DOHH2 (cell line): ENCODE results near the gene SRPX.

Source experiments
- H3F3A ChIP-seq: fragments of 200-600 bp; sonication (generic), shearing (Covaris generic); 2 replicates; pipeline ENCODE4 v1.6.0; 2016; ENCODE audit warnings: antibody characterized with exemption, mild to moderate bottlenecking; ENCODE audit not compliant: control insufficient read depth, insufficient read depth
- H3K27ac ChIP-seq: fragments of 200-600 bp; sonication (generic); 2 replicates; pipeline ENCODE4 v1.5.1; 2014; ENCODE audit warnings: low read depth, mild to moderate bottlenecking, low read length, moderate library complexity
- H3K27me3 ChIP-seq: fragments of 200-600 bp; sonication (generic); 2 replicates; pipeline ENCODE4 v1.6.1; 2014; ENCODE audit warnings: mild to moderate bottlenecking, low read length, mixed read lengths; ENCODE audit not compliant: control insufficient read depth
- H3K36me3 ChIP-seq: fragments of 200-600 bp; sonication (generic); 2 replicates; pipeline ENCODE4 v1.6.1; 2014; ENCODE audit warnings: mild to moderate bottlenecking, low read length, moderate library complexity, mixed read lengths; ENCODE audit not compliant: control insufficient read depth
- H3K4me1 ChIP-seq: fragments of 200-600 bp; sonication (generic); 2 replicates; pipeline ENCODE4 v1.6.1; 2014; ENCODE audit warnings: mild to moderate bottlenecking, low read length, mixed read lengths; ENCODE audit not compliant: control insufficient read depth
- H3K4me2 ChIP-seq: fragments of 200-600 bp; sonication (generic); 2 replicates; pipeline ENCODE4 v1.6.0; 2014; ENCODE audit warnings: mild to moderate bottlenecking, low read length, moderate library complexity
- H3K4me3 ChIP-seq: fragments of 200-600 bp; sonication (generic); 2 replicates; pipeline ENCODE4 v1.5.1; 2014; ENCODE audit warnings: mild to moderate bottlenecking, low read length, mixed read lengths
- H3K79me2 ChIP-seq: fragments of 200-600 bp; sonication (generic); 2 replicates; pipeline ENCODE4 v1.6.1; 2014; ENCODE audit warnings: mild to moderate bottlenecking, low read length, mixed read lengths; ENCODE audit not compliant: control insufficient read depth
- H3K9me2 ChIP-seq: fragments of 200-600 bp; sonication (generic); replicated peaks from 2 replicates; pipeline ENCODE4 v1.6.1; 2014; ENCODE audit warnings: mild to moderate bottlenecking, low read length, mixed read lengths; ENCODE audit not compliant: control insufficient read depth
- H3K9me3 ChIP-seq: fragments of 200-600 bp; sonication (generic); 2 replicates; pipeline ENCODE4 v1.6.1; 2014; ENCODE audit warnings: antibody characterized with exemption, low read length, mixed read lengths; ENCODE audit not compliant: control insufficient read depth, insufficient read depth
- H4K20me1 ChIP-seq: fragments of 200-600 bp; sonication (generic); 2 replicates; pipeline ENCODE4 v1.6.0; 2014; ENCODE audit warnings: low read depth, mild to moderate bottlenecking, antibody characterized with exemption, low read length, moderate library complexity; ENCODE audit not compliant: control insufficient read depth, insufficient read depth
- EZH2phosphoT487 ChIP-seq: fragments of 200-600 bp; sonication (generic); IDR thresholded peaks from 2 replicates; pipeline ENCODE4 v1.6.1; 2017; ENCODE audit warnings: borderline replicate concordance, mild to moderate bottlenecking, antibody characterized with exemption, low read length, moderate library complexity, mixed read lengths
- TF ChIP-seq, protein P1 (sequence below): fragments of 200-600 bp; sonication (generic); IDR thresholded peaks from one replicate; pipeline ENCODE4 v1.5.1; 2014; ENCODE audit warnings: antibody characterized with exemption, mild to moderate bottlenecking, low read depth, low read length; ENCODE audit not compliant: poor library complexity, severe bottlenecking

SRPX gene

DNA sequence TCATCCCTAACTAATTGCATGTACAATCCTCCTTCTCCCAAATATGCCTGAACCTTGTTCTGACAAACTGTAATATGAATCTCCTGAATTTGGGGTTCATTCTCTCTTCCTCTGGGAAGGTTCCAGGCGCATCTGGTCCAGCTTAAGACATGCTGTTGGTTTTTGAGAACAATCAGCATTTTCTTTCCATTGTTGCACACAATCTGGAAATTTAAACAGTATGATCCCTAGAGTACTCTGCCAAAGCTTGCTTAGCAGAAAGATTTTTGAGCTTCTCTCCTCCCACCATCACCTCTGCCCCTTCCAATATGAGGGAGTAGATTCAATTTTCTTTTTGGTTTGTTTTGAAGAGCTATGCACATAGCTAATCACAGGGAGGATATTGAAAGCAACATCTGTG, 50.1 kb downstream of the SRPX start:
- no peaks in the 10 kb centered on the region for H3K9me2 ChIP-seq
- H4K20me1 ChIP-seq, result no peaks in the 10 kb centered on the region
- TF ChIP-seq, protein P1, sequence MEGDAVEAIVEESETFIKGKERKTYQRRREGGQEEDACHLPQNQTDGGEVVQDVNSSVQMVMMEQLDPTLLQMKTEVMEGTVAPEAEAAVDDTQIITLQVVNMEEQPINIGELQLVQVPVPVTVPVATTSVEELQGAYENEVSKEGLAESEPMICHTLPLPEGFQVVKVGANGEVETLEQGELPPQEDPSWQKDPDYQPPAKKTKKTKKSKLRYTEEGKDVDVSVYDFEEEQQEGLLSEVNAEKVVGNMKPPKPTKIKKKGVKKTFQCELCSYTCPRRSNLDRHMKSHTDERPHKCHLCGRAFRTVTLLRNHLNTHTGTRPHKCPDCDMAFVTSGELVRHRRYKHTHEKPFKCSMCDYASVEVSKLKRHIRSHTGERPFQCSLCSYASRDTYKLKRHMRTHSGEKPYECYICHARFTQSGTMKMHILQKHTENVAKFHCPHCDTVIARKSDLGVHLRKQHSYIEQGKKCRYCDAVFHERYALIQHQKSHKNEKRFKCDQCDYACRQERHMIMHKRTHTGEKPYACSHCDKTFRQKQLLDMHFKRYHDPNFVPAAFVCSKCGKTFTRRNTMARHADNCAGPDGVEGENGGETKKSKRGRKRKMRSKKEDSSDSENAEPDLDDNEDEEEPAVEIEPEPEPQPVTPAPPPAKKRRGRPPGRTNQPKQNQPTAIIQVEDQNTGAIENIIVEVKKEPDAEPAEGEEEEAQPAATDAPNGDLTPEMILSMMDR, result no peak
- H3K4me3 ChIP-seq, result no peak overlapping the region
- no peaks in the 10 kb centered on the region for H3K27me3 ChIP-seq
- no peak overlapping the region for H3K4me2 ChIP-seq
- no peaks in the 10 kb centered on the region for H3F3A ChIP-seq
- H3K36me3 ChIP-seq, result no peaks in the 10 kb centered on the region
- no peaks in the 10 kb centered on the region for H3K79me2 ChIP-seq
- no peak overlapping the region for H3K27ac ChIP-seq
- no peaks in the 10 kb centered on the region for H3K9me3 ChIP-seq
- no peaks in the 10 kb centered on the region for H3K4me1 ChIP-seq

DNA sequence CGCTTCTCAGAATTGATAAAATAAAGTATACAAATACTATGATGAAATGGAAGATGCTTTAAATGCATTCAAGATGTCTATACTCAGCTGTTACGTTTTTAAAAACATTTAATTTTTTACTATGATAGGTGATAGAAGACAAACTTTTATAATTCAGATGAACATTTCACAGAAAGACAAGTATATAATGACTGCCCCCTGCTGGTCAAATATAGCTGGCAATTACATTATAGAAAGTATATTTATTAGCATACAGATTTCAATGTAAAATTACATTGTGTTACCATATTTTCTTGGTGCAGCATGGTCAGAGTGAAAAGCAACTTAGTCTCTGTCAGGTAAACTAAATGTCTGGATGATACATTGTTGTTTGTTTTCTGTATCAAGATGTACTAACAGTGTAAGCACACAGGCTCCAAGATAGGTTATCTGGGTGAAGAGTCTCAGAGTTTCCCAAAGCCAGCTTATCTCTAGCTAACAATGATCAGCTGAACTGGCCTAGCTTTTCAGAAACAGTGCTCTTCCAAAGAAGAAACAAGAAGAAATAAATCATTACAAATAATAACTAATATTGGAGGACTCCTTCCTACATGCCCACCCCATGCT, 54.1 kb downstream of the SRPX start:
- peaks cover 3% of the 10 kb centered on the region; the same call in 1 of the 2 replicates for H3K27me3 ChIP-seq
- H3K36me3 ChIP-seq, result no peaks in the 10 kb centered on the region
- H3K4me3 ChIP-seq, result no peak overlapping the region
- no peak overlapping the region for H3K4me2 ChIP-seq
- no peaks in the 10 kb centered on the region for H3F3A ChIP-seq
- H4K20me1 ChIP-seq, result no peaks in the 10 kb centered on the region
- no peaks in the 10 kb centered on the region for H3K9me2 ChIP-seq
- no peaks in the 10 kb centered on the region for H3K4me1 ChIP-seq
- TF ChIP-seq, protein P1, result peak; percentile 54
- no peak for TF ChIP-seq EZH2phosphoT487
- no peaks in the 10 kb centered on the region for H3K79me2 ChIP-seq
- no peak overlapping the region for H3K27ac ChIP-seq
- H3K9me3 ChIP-seq, result no peaks in the 10 kb centered on the region

DNA sequence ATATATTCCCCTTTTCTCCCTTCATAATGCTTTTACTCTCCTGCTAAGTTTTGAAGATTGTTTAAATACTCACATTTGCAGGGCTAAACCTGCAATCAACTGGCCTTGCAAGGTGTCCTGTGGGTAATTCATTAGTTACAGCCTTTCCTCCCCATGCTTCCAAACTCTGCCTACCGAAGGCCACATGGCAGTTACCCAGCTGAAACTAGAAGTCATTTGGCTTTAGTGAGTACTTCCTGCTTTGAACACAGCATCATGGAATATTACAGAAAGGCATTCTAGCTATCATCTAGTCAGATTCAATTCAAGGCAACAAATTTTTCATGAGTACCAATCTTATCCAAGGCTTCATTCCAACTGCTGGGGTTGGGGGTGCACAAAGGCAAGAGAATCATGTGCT, 55.6 kb downstream of the SRPX start:
- no peaks in the 10 kb centered on the region for H3K4me1 ChIP-seq
- peaks cover 3% of the 10 kb centered on the region; the same call in 1 of the 2 replicates for H3K27me3 ChIP-seq
- H3K79me2 ChIP-seq, result no peaks in the 10 kb centered on the region
- H3K36me3 ChIP-seq, result no peaks in the 10 kb centered on the region
- H3K4me3 ChIP-seq, result no peak overlapping the region
- TF ChIP-seq, protein P1, result no peak
- no peak for TF ChIP-seq EZH2phosphoT487
- no peaks in the 10 kb centered on the region for H3K9me3 ChIP-seq
- no peak overlapping the region for H3K27ac ChIP-seq
- H3K9me2 ChIP-seq, result no peaks in the 10 kb centered on the region
- no peaks in the 10 kb centered on the region for H3F3A ChIP-seq
- H3K4me2 ChIP-seq, result no peak overlapping the region
- no peaks in the 10 kb centered on the region for H4K20me1 ChIP-seq
